Measurements from ENCODE around the gene RASGRP2.

RASGRP2 gene

GRCh38 chr11:64742087-64742888 lies 1.7 kb downstream of the RASGRP2 start:
- Histone ChIP-seq H3K9me3 (ENCODE audit: control insufficient read depth, low read length) (no peaks in the 10 kb centered on the region), H3K4me1 (ENCODE audit: control insufficient read depth, insufficient read depth, low read length) (peaks cover 33% of the 10 kb centered on the region), H3K4me3 (ENCODE audit: low read length) (no peak overlapping the region), H3K9ac (ENCODE audit: low read length) (no peak overlapping the region), H3K36me3 (ENCODE audit: control insufficient read depth, insufficient read depth, low read length) (no peaks in the 10 kb centered on the region), H3K27me3 (ENCODE audit: control insufficient read depth, insufficient read depth, low read length) (peaks cover 59% of the 10 kb centered on the region)

- no peak overlapping the region for H3K9ac ChIP-seq (ENCODE audit: low read length)
- peaks cover 59% of the 10 kb centered on the region for H3K27me3 ChIP-seq (ENCODE audit: control insufficient read depth, insufficient read depth, low read length)
- peaks cover 33% of the 10 kb centered on the region for H3K4me1 ChIP-seq (ENCODE audit: control insufficient read depth, insufficient read depth, low read length)
- no peak overlapping the region for H3K4me3 ChIP-seq (ENCODE audit: low read length)
- H3K36me3 ChIP-seq (ENCODE audit: control insufficient read depth, insufficient read depth, low read length) = no peaks in the 10 kb centered on the region
- H3K9me3 ChIP-seq (ENCODE audit: control insufficient read depth, low read length) = no peaks in the 10 kb centered on the region
These were observed 2.4 kb downstream of the RASGRP2 start for GRCh38 chr11:64741375-64742086.

GRCh38 chr11:64739871-64740270 lies 4.1 kb downstream of the RASGRP2 start:
- no peak overlapping the region for H3K4me3 ChIP-seq (ENCODE audit: low read length)
- H3K4me1 ChIP-seq (ENCODE audit: control insufficient read depth, insufficient read depth, low read length) = peaks cover 23% of the 10 kb centered on the region
- H3K9me3 ChIP-seq (ENCODE audit: control insufficient read depth, low read length) = no peaks in the 10 kb centered on the region
- H3K27me3 ChIP-seq (ENCODE audit: control insufficient read depth, insufficient read depth, low read length) = peaks cover 43% of the 10 kb centered on the region
- H3K9ac ChIP-seq (ENCODE audit: low read length) = no peak overlapping the region
- no peaks in the 10 kb centered on the region for H3K36me3 ChIP-seq (ENCODE audit: control insufficient read depth, insufficient read depth, low read length)

- H3K27me3 ChIP-seq (ENCODE audit: control insufficient read depth, insufficient read depth, low read length) = peaks cover 14% of the 10 kb centered on the region
- no peaks in the 10 kb centered on the region for H3K36me3 ChIP-seq (ENCODE audit: control insufficient read depth, insufficient read depth, low read length)
- no peaks in the 10 kb centered on the region for H3K9me3 ChIP-seq (ENCODE audit: control insufficient read depth, low read length)
- H3K9ac ChIP-seq (ENCODE audit: low read length) = no peak overlapping the region
- no peak overlapping the region for H3K4me3 ChIP-seq (ENCODE audit: low read length)
- H3K4me1 ChIP-seq (ENCODE audit: control insufficient read depth, insufficient read depth, low read length) = no peaks in the 10 kb centered on the region
These were observed 7.3 kb downstream of the RASGRP2 start for GRCh38 chr11:64736654-64737053.

GRCh38 chr11:64735725-64736259 lies 8.2 kb downstream of the RASGRP2 start:
- Histone ChIP-seq H3K9me3 (ENCODE audit: control insufficient read depth, low read length) (no peaks in the 10 kb centered on the region), H3K9ac (ENCODE audit: low read length) (no peak overlapping the region), H3K4me1 (ENCODE audit: control insufficient read depth, insufficient read depth, low read length) (no peaks in the 10 kb centered on the region), H3K27me3 (ENCODE audit: control insufficient read depth, insufficient read depth, low read length) (peaks cover 6% of the 10 kb centered on the region), H3K36me3 (ENCODE audit: control insufficient read depth, insufficient read depth, low read length) (no peaks in the 10 kb centered on the region), H3K4me3 (ENCODE audit: low read length) (no peak overlapping the region)

GRCh38 chr11:64734811-64735724 lies 8.9 kb downstream of the RASGRP2 start:
- H3K36me3 ChIP-seq (ENCODE audit: control insufficient read depth, insufficient read depth, low read length) = no peaks in the 10 kb centered on the region
- no peaks in the 10 kb centered on the region for H3K4me1 ChIP-seq (ENCODE audit: control insufficient read depth, insufficient read depth, low read length)

GRCh38 chr11:64731601-64732000 lies 12.3 kb downstream of the RASGRP2 start:
- Histone ChIP-seq H3K9ac (ENCODE audit: low read length) (no peak overlapping the region), H3K4me1 (ENCODE audit: control insufficient read depth, insufficient read depth, low read length) (no peaks in the 10 kb centered on the region), H3K27me3 (ENCODE audit: control insufficient read depth, insufficient read depth, low read length) (peaks cover 9% of the 10 kb centered on the region), H3K36me3 (ENCODE audit: control insufficient read depth, insufficient read depth, low read length) (no peaks in the 10 kb centered on the region), H3K4me3 (ENCODE audit: low read length) (no peak overlapping the region), H3K9me3 (ENCODE audit: control insufficient read depth, low read length) (no peaks in the 10 kb centered on the region)

More at GRCh38 chr11:64734811-64735724, 8.9 kb downstream of the RASGRP2 start:
- Histone ChIP-seq H3K9me3 (ENCODE audit: control insufficient read depth, low read length) (no peaks in the 10 kb centered on the region), H3K9ac (ENCODE audit: low read length) (no peak overlapping the region), H3K27me3 (ENCODE audit: control insufficient read depth, insufficient read depth, low read length) (peaks cover 8% of the 10 kb centered on the region), H3K4me3 (ENCODE audit: low read length) (no peak overlapping the region)

- no peaks in the 10 kb centered on the region for H3K4me1 ChIP-seq (ENCODE audit: control insufficient read depth, insufficient read depth, low read length)
- no peaks in the 10 kb centered on the region for H3K36me3 ChIP-seq (ENCODE audit: control insufficient read depth, insufficient read depth, low read length)
- H3K27me3 ChIP-seq (ENCODE audit: control insufficient read depth, insufficient read depth, low read length) = peaks cover 12% of the 10 kb centered on the region
- H3K4me3 ChIP-seq (ENCODE audit: low read length) = no peak overlapping the region
- H3K9ac ChIP-seq (ENCODE audit: low read length) = no peak overlapping the region
- no peaks in the 10 kb centered on the region for H3K9me3 ChIP-seq (ENCODE audit: control insufficient read depth, low read length)
These were observed 14.0 kb downstream of the RASGRP2 start for GRCh38 chr11:64729851-64730382.

- Histone ChIP-seq H3K9ac (ENCODE audit: low read length) (no peak overlapping the region), H3K36me3 (ENCODE audit: control insufficient read depth, insufficient read depth, low read length) (no peaks in the 10 kb centered on the region), H3K4me3 (ENCODE audit: low read length) (no peak overlapping the region)
These were observed 15.1 kb downstream of the RASGRP2 start for GRCh38 chr11:64728757-64729365.

GRCh38 chr11:64726867-64727530 lies 16.9 kb downstream of the RASGRP2 start:
- H3K4me1 ChIP-seq (ENCODE audit: control insufficient read depth, insufficient read depth, low read length) = peaks cover 7% of the 10 kb centered on the region
- H3K9ac ChIP-seq (ENCODE audit: low read length) = no peak overlapping the region
- H3K9me3 ChIP-seq (ENCODE audit: control insufficient read depth, low read length) = no peaks in the 10 kb centered on the region
- H3K4me3 ChIP-seq (ENCODE audit: low read length) = no peak overlapping the region
- no peaks in the 10 kb centered on the region for H3K36me3 ChIP-seq (ENCODE audit: control insufficient read depth, insufficient read depth, low read length)
- peaks cover 24% of the 10 kb centered on the region for H3K27me3 ChIP-seq (ENCODE audit: control insufficient read depth, insufficient read depth, low read length)

More at GRCh38 chr11:64728757-64729365, 15.1 kb downstream of the RASGRP2 start:
- Histone ChIP-seq H3K4me1 (ENCODE audit: control insufficient read depth, insufficient read depth, low read length) (peaks cover 1% of the 10 kb centered on the region), H3K9me3 (ENCODE audit: control insufficient read depth, low read length) (no peaks in the 10 kb centered on the region), H3K27me3 (ENCODE audit: control insufficient read depth, insufficient read depth, low read length) (peaks cover 14% of the 10 kb centered on the region)
